ENCODE data around the gene JAG1.

The JAG1 gene

DNA sequence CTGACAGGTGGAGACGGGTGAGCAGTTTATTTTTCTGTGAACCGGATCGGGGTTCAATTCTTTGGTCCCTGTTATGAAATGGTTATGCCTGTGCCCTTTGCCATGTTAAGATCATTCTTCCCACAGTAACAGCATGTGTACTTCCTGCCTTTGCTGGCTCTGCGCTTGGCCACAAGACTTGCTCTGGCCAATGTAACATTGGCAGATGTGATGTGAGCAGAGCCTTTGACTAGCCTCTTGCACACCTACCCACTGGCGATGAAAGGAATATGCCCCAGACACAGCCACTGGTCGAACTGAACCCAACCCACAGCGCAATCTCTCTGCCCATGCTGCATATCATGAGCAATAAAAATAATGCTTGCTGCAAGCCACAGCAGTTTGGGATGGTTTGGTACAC lies 31.9 kb downstream of the JAG1 start:
- Histone ChIP-seq H4K91ac (ENCODE audit: low read depth, low read length) (no peak overlapping the region), H3K79me1 (ENCODE audit: low read length) (peaks cover under 1% of the 10 kb centered on the region), H3K36me3 (ENCODE audit: control insufficient read depth in 1 of 2, insufficient read depth in 2 of 2, low read length in 2 of 2) (peaks cover 68 to 86% of the 10 kb centered on the region in 2 experiments), H2AFZ (ENCODE audit: insufficient read depth, low read length, poor library complexity) (no peak overlapping the region), H3K79me2 (ENCODE audit: control insufficient read depth, insufficient read depth, low read length, poor library complexity) (no peaks in the 10 kb centered on the region), H2AK5ac (ENCODE audit: low read length) (no peak overlapping the region), H3K27me3 (ENCODE audit: insufficient read depth, low read length) (no peaks in the 10 kb centered on the region), H4K12ac (ENCODE audit: low read depth, low read length) (no peak overlapping the region), H3K9me3 (ENCODE audit: insufficient read depth, low read depth, low read length) (no peaks in the 10 kb centered on the region), H2BK120ac (ENCODE audit: insufficient read depth, low read length, poor library complexity) (no peak overlapping the region), H3K27ac (ENCODE audit: low read depth, low read length) (no peak overlapping the region), H3K23ac (ENCODE audit: low read length) (no peak overlapping the region), H3K14ac (ENCODE audit: low read length) (no peak overlapping the region), H3K18ac (ENCODE audit: low read length) (no peak overlapping the region), H2BK5ac (ENCODE audit: low read depth, low read length, poor library complexity) (no peak overlapping the region), H4K8ac (ENCODE audit: low read depth, low read length) (no peak overlapping the region), H3K4me1 (ENCODE audit: control insufficient read depth in 1 of 2, insufficient read depth in 2 of 2, low read length in 2 of 2) (peaks cover 9 to 12% of the 10 kb centered on the region in 2 experiments), H3K4me2 (ENCODE audit: low read length) (no peak overlapping the region), H2BK12ac (ENCODE audit: low read length) (no peak overlapping the region), H3K4ac (ENCODE audit: low read depth, low read length) (no peak overlapping the region), H3K9ac (ENCODE audit: low read length) (no peak overlapping the region), H3K4me3 (ENCODE audit: low read depth, low read length) (no peak overlapping the region)
- DNase-seq: no peak
- WGBS (ENCODE audit: extremely low coverage, insufficient coverage, insufficient read length): no CpG with 5 or more reads among the region's 7 CpGs

DNA sequence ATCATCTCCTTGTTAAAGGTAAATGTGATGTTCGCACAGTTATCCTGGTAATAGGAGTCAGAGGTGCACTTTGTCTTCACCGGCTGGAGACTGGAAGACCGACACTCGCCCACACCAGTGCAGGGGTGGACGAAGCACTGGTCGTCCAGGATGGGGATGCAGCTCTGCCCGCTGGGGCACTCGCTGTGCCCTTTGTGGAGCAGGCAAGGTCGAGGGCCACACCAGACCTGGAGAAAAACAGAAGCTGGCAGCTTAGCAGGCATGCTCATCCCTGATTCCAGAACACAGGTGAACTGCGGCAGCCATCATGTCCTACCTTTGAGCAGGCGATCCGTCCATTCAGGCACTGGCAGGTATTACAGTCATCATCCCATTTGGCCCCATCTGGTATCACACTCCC lies 32.3 kb downstream of the JAG1 start:
- Histone ChIP-seq H3K4me3 (ENCODE audit: low read depth, low read length) (no peak overlapping the region), H4K91ac (ENCODE audit: low read depth, low read length) (no peak overlapping the region), H3K27ac (ENCODE audit: low read depth, low read length) (no peak overlapping the region), H4K12ac (ENCODE audit: low read depth, low read length) (no peak overlapping the region), H3K9me3 (ENCODE audit: insufficient read depth, low read depth, low read length) (no peaks in the 10 kb centered on the region), H3K27me3 (ENCODE audit: insufficient read depth, low read length) (no peaks in the 10 kb centered on the region), H3K36me3 (ENCODE audit: control insufficient read depth in 1 of 2, insufficient read depth in 2 of 2, low read length in 2 of 2) (peaks cover 65 to 83% of the 10 kb centered on the region in 2 experiments), H3K4me1 (ENCODE audit: control insufficient read depth in 1 of 2, insufficient read depth in 2 of 2, low read length in 2 of 2) (peaks cover 8 to 10% of the 10 kb centered on the region in 2 experiments), H3K23ac (ENCODE audit: low read length) (no peak overlapping the region), H2BK120ac (ENCODE audit: insufficient read depth, low read length, poor library complexity) (no peak overlapping the region), H2BK5ac (ENCODE audit: low read depth, low read length, poor library complexity) (no peak overlapping the region), H2BK12ac (ENCODE audit: low read length) (no peak overlapping the region), H3K4ac (ENCODE audit: low read depth, low read length) (no peak overlapping the region), H3K79me2 (ENCODE audit: control insufficient read depth, insufficient read depth, low read length, poor library complexity) (no peaks in the 10 kb centered on the region), H3K79me1 (ENCODE audit: low read length) (no peaks in the 10 kb centered on the region), H2AK5ac (ENCODE audit: low read length) (no peak overlapping the region), H3K9ac (ENCODE audit: low read length) (no peak overlapping the region), H4K8ac (ENCODE audit: low read depth, low read length) (no peak overlapping the region), H3K4me2 (ENCODE audit: low read length) (no peak overlapping the region), H2AFZ (ENCODE audit: insufficient read depth, low read length, poor library complexity) (no peak overlapping the region), H3K18ac (ENCODE audit: low read length) (no peak overlapping the region), H3K14ac (ENCODE audit: low read length) (no peak overlapping the region)
- WGBS (ENCODE audit: extremely low coverage, insufficient coverage, insufficient read length): no CpG with 5 or more reads among the region's 12 CpGs
- DNase-seq: no peak

DNA sequence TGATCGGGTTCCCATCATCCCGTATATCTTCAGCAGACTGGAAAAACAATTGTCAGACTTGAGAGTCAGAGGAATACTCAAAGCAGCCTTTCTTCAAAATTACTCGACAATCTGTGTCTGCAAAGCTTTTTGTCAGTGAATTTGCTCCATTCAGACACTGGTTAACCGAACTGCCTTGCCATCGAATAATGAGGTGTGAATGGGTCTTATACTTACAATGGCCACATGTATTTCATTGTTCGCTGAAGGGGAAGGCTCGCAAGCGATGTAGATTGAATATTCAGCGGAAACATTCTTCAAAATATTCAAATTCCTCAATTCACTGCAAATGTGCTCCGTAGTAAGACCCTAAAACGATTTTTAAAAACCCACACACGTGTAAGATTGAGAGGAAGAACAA lies 32.9 kb downstream of the JAG1 start:
- DNase-seq: no peak
- Histone ChIP-seq H2AFZ (ENCODE audit: insufficient read depth, low read length, poor library complexity) (no peak overlapping the region), H3K23ac (ENCODE audit: low read length) (no peak overlapping the region), H2BK5ac (ENCODE audit: low read depth, low read length, poor library complexity) (no peak overlapping the region), H3K9me3 (ENCODE audit: insufficient read depth, low read depth, low read length) (no peaks in the 10 kb centered on the region), H3K18ac (ENCODE audit: low read length) (no peak overlapping the region), H3K4ac (ENCODE audit: low read depth, low read length) (no peak overlapping the region), H3K79me1 (ENCODE audit: low read length) (no peaks in the 10 kb centered on the region), H3K4me2 (ENCODE audit: low read length) (no peak overlapping the region), H3K27ac (ENCODE audit: low read depth, low read length) (no peak overlapping the region), H3K79me2 (ENCODE audit: control insufficient read depth, insufficient read depth, low read length, poor library complexity) (no peaks in the 10 kb centered on the region), H2AK5ac (ENCODE audit: low read length) (no peak overlapping the region), H4K12ac (ENCODE audit: low read depth, low read length) (no peak overlapping the region), H2BK120ac (ENCODE audit: insufficient read depth, low read length, poor library complexity) (no peak overlapping the region), H4K8ac (ENCODE audit: low read depth, low read length) (no peak overlapping the region), H3K36me3 (ENCODE audit: control insufficient read depth in 1 of 2, insufficient read depth in 2 of 2, low read length in 2 of 2) (peaks cover 61 to 77% of the 10 kb centered on the region in 2 experiments), H3K14ac (ENCODE audit: low read length) (no peak overlapping the region), H4K91ac (ENCODE audit: low read depth, low read length) (no peak overlapping the region), H3K27me3 (ENCODE audit: insufficient read depth, low read length) (no peaks in the 10 kb centered on the region), H2BK12ac (ENCODE audit: low read length) (no peak overlapping the region), H3K4me1 (ENCODE audit: control insufficient read depth in 1 of 2, insufficient read depth in 2 of 2, low read length in 2 of 2) (peaks cover 8% of the 10 kb centered on the region in 2 experiments), H3K4me3 (ENCODE audit: low read depth, low read length) (no peak overlapping the region), H3K9ac (ENCODE audit: low read length) (no peak overlapping the region)
- WGBS (ENCODE audit: extremely low coverage, insufficient coverage, insufficient read length): no CpG with 5 or more reads among the region's 12 CpGs

DNA sequence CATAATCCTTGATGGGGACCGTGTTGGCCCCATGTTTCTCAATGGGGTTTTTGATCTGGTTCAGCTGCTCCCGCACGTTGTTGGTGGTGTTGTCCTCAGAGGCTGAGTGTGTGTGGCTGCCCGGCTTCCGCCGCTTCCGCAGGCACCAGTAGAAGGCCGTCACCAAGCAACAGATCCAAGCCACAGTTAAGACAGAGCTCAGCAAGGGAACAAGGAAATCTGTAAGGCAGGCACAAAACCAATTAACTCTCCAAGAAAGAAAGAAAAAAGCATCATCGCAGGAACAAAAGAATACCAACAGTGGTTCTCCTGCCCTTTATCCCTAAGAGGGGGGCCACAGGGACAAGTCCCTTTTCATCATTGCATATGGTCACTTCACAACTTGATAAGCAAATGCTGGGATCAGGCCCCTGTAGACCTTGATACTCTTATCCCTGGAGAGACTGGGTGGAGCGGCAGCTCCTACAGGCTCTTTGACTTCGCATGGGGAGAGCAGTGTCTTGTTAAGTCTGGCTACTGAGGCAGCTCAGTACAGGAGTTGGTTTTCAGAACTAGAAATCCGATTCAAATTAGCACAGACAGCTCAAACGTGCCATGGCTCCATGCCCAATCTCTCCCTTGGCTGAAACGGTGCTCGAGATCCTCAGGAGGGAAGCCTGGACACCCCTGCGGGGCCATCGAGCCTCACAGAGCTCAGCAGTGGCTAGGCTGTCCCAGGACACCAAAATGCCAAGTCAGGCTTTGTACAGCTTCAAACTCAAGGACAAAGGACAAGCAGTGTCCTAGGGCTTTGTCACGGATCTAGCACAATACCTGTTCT lies 33.9 kb downstream of the JAG1 start:
- H3K4me2 ChIP-seq (ENCODE audit: low read length): no peak overlapping the region
- H3K79me1 ChIP-seq (ENCODE audit: low read length): no peaks in the 10 kb centered on the region
- H3K14ac ChIP-seq (ENCODE audit: low read length): no peak overlapping the region
- no peak overlapping the region for H3K4me3 ChIP-seq (ENCODE audit: low read depth, low read length)
- H3K4me1 ChIP-seq (ENCODE audit: control insufficient read depth in 1 of 2, insufficient read depth in 2 of 2, low read length in 2 of 2): peaks cover 4 to 7% of the 10 kb centered on the region in 2 experiments
- no peaks in the 10 kb centered on the region for H3K79me2 ChIP-seq (ENCODE audit: control insufficient read depth, insufficient read depth, low read length, poor library complexity)
- H3K9me3 ChIP-seq (ENCODE audit: insufficient read depth, low read depth, low read length): no peaks in the 10 kb centered on the region
- no peak overlapping the region for H2BK5ac ChIP-seq (ENCODE audit: low read depth, low read length, poor library complexity)
- no peak overlapping the region for H3K23ac ChIP-seq (ENCODE audit: low read length)
- H3K4ac ChIP-seq (ENCODE audit: low read depth, low read length): no peak overlapping the region
- no peak for DNase-seq
- no peak overlapping the region for H4K8ac ChIP-seq (ENCODE audit: low read depth, low read length)
- H3K18ac ChIP-seq (ENCODE audit: low read length): no peak overlapping the region
- H2AK5ac ChIP-seq (ENCODE audit: low read length): no peak overlapping the region
- H3K27me3 ChIP-seq (ENCODE audit: insufficient read depth, low read length): no peaks in the 10 kb centered on the region
- WGBS (ENCODE audit: extremely low coverage, insufficient coverage, insufficient read length): no CpG with 5 or more reads among the region's 18 CpGs
- H3K27ac ChIP-seq (ENCODE audit: low read depth, low read length): no peak overlapping the region
- H4K12ac ChIP-seq (ENCODE audit: low read depth, low read length): no peak overlapping the region
- peaks cover 54 to 68% of the 10 kb centered on the region in 2 experiments for H3K36me3 ChIP-seq (ENCODE audit: control insufficient read depth in 1 of 2, insufficient read depth in 2 of 2, low read length in 2 of 2)
- no peak overlapping the region for H3K9ac ChIP-seq (ENCODE audit: low read length)
- H4K91ac ChIP-seq (ENCODE audit: low read depth, low read length): no peak overlapping the region
- no peak overlapping the region for H2AFZ ChIP-seq (ENCODE audit: insufficient read depth, low read length, poor library complexity)
- no peak overlapping the region for H2BK120ac ChIP-seq (ENCODE audit: insufficient read depth, low read length, poor library complexity)
- no peak overlapping the region for H2BK12ac ChIP-seq (ENCODE audit: low read length)
